Coronary artery (tissue), 2 donors: ENCODE measurements around the gene CDH13.

Experiments
- DNase-seq: peaks from one replicate; pipeline ENCODE4 v3.0.0-alpha.2; 2017; ENCODE audit warnings: low spot score
- H3K27ac ChIP-seq, 2 donors: fragments of 200-600 bp; sonication (generic); one replicate each; pipeline ENCODE4 v1.5.1; 2016 to 2019
- H3K4me3 ChIP-seq: fragments of 200-600 bp; sonication (generic); 2 replicates; pipeline ENCODE4 v1.5.1; 2016; ENCODE audit warnings: mild to moderate bottlenecking, moderate library complexity
- TF ChIP-seq, protein P1 (sequence below): fragments of 200-600 bp; sonication (generic); IDR thresholded peaks from one replicate; pipeline ENCODE4 v1.5.1; 2019; ENCODE audit warnings: antibody characterized with exemption

CDH13 gene

GRCh38 chr16:83404261-83404660, 777.5 kb downstream of the CDH13 start:
- TF ChIP-seq, protein P1, sequence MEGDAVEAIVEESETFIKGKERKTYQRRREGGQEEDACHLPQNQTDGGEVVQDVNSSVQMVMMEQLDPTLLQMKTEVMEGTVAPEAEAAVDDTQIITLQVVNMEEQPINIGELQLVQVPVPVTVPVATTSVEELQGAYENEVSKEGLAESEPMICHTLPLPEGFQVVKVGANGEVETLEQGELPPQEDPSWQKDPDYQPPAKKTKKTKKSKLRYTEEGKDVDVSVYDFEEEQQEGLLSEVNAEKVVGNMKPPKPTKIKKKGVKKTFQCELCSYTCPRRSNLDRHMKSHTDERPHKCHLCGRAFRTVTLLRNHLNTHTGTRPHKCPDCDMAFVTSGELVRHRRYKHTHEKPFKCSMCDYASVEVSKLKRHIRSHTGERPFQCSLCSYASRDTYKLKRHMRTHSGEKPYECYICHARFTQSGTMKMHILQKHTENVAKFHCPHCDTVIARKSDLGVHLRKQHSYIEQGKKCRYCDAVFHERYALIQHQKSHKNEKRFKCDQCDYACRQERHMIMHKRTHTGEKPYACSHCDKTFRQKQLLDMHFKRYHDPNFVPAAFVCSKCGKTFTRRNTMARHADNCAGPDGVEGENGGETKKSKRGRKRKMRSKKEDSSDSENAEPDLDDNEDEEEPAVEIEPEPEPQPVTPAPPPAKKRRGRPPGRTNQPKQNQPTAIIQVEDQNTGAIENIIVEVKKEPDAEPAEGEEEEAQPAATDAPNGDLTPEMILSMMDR, result no peak
- no peak for DNase-seq
- Histone ChIP-seq H3K27ac (no peak overlapping the region), H3K4me3 (no peak overlapping the region)

- Histone ChIP-seq H3K4me3 (no peak overlapping the region), H3K27ac (no peak overlapping the region)
- no peak for DNase-seq
- TF ChIP-seq, protein P1, result no peak
Measured at GRCh38 chr16:83407928-83408327, 781.2 kb downstream of the CDH13 start.

DNA sequence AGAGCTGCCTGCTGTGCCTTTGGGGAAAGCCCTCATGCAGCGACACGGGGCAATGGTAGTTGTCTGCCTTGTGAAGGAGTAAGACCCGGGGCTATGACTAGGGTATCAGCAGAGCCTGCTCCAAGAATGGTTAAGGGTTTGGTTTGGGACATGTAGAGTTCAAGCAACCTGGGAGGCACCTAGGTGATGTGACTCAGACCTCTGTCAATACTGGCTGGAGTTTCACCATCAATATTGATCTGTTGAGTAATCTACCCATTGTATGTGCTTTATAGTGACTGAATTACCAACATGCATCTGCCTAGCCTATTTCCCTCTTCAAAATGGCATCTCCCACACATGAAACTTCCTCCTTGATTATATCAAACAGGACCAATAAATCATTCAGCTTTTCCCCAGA, 782.6 kb downstream of the CDH13 start:
- no peak overlapping the region for H3K27ac ChIP-seq
- TF ChIP-seq, protein P1, result no peak
- no peak overlapping the region for H3K4me3 ChIP-seq
- no peak for DNase-seq

GRCh38 chr16:83418565-83418964, 791.8 kb downstream of the CDH13 start:
- no peak for DNase-seq
- H3K4me3 ChIP-seq, result no peak overlapping the region
- H3K27ac ChIP-seq, result no peak overlapping the region
- TF ChIP-seq, protein P1, result no peak

DNA sequence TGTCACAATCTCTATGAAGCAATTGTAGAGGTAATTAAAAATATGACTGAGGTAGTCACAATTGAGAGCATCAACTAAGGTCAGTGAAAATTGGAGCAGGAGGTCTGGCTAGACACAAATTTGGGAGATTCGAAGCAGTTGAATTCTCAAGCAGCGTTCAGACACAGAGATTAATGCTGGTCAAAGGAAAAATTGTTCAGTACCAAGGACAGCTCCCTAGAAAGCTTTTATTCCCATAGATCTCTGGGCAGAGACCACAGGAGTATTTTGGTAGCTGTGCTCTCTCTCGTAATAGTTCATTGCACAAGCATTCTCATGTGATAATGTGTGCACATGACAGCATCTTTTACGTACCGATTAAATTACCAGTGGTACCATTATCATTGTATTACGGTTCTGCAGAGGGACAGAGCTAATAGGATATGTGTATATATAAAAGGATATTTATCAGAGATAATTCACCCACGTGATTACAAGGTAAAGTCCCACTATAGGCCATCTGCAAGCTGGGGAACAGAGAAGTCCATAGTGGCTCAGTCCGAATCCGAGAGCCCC, 793.5 kb downstream of the CDH13 start:
- no peak for DNase-seq
- TF ChIP-seq, protein P1, result no peak
- H3K27ac ChIP-seq, result no peak overlapping the region
- H3K4me3 ChIP-seq, result no peak overlapping the region

GRCh38 chr16:83433201-83433600, 806.4 kb downstream of the CDH13 start:
- Histone ChIP-seq H3K4me3 (no peak overlapping the region), H3K27ac (no peak overlapping the region)
- TF ChIP-seq, protein P1, result no peak
- DNase-seq, result no peak

DNA sequence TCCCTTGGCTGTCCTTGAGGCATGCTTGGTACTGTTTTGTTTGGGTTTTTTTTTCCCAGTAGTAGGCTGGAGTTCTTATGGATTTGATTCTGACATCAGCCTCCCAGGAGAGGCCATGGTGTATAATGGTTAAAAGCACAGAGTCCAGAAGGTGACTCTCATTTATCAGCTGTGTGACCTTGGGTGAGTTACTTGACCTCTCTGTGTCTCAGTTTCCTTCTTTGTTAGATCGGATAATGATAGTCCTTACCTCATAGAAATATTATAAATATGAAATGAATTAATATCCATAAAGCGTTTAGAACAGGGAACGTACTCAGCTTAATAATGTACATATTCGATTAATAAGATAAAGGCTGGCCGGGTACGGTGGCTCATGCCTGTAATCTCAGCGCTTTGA, 810.3 kb downstream of the CDH13 start:
- DNase-seq, result no peak
- no peak overlapping the region for H3K27ac ChIP-seq
- TF ChIP-seq, protein P1, result no peak
- no peak overlapping the region for H3K4me3 ChIP-seq
